ENCODE results near the gene PRXL2B.

- TF ChIP-seq CTCF (conservative IDR thresholded peaks at IDR 0.05) = no peak
- TF ChIP-seq ZFX (IDR thresholded peaks at IDR 0.05) = no peak
These were observed 5.9 kb upstream of the PRXL2B start for GRCh38 chr1:2580691-2581090.

All from C4-2B (cell line).